B cell (primary cell): ENCODE data around the gene GDPD3. TPM values are rescaled to one million over a fixed set of nuclear protein-coding genes. Genes with fewer than 3 reads are reported as not detected.
A peak's percentile ranks its signal among the peaks of the same experiment; 100 is the strongest.

Experiments used
- ATAC-seq: fragments of 200-7000 bp; cut with Tn5 transposase; one replicate; pipeline ENCODE4 v1.10.0; 2021; ENCODE audit warnings: low read depth, mild to moderate bottlenecking, moderate number of reproducible peaks, moderate library complexity
- CTCF ChIA-PET: fragments of 350-600 bp; sonication (Branson Sonifier 250); formaldehyde crosslinking; loops from one replicate; lab custom pipeline; 2021; ENCODE audit warnings: antibody characterized with exemption, inconsistent platforms; lab: Charles Lee
- POLR2A ChIA-PET: fragments of 350-600 bp; sonication (Branson Sonifier 250); formaldehyde crosslinking; loops from one replicate; lab custom pipeline; 2021; ENCODE audit warnings: antibody characterized with exemption; lab: Charles Lee
- DNase-seq: peaks from one replicate; pipeline ENCODE4 v3.0.0; 2013
- H2AFZ ChIP-seq: 2 replicates; pipeline ENCODE4 v1.6.1; 2012; ENCODE audit warnings: mild to moderate bottlenecking, low read depth, low read length; ENCODE audit not compliant: insufficient read depth, poor library complexity, severe bottlenecking
- H3K27ac ChIP-seq, 2 donors: 1 replicate in 1 of 2; 2 replicates in 1 of 2; pipeline ENCODE4 v1.5.1; 2012 to 2013; ENCODE audit warnings: low read length in 2 of 2, mild to moderate bottlenecking in 2 of 2, moderate library complexity in 1 of 2
- H3K27me3 ChIP-seq, 4 experiments: fragments of 200-600 bp in 1 of 4; sonication (generic) in 1 of 4; replicated peaks in 1 of 4; 1 replicate in 2 of 4; 2 replicates in 2 of 4; pipeline versions ENCODE4 v1.6.1 to v1.7.0; 2013 to 2016; ENCODE audit warnings: low read length in 3 of 4, mild to moderate bottlenecking in 2 of 4, mixed read lengths in 1 of 4, moderate library complexity in 1 of 4; ENCODE audit not compliant: insufficient read depth in 4 of 4, control insufficient read depth in 3 of 4; ENCODE audit errors: control extremely low read depth in 1 of 4
- H3K36me3 ChIP-seq, 2 experiments: replicated peaks in 1 of 2; 1 replicate in 1 of 2; 2 replicates in 1 of 2; pipeline versions ENCODE4 v1.6.1 to v1.7.1; 2013; ENCODE audit warnings: low read length in 1 of 2; ENCODE audit not compliant: insufficient read depth in 2 of 2, control insufficient read depth in 1 of 2; ENCODE audit errors: control extremely low read depth in 1 of 2, extremely low read depth in 1 of 2
- H3K4me1 ChIP-seq, 2 donors: fragments of 200-600 bp in 1 of 2; sonication (generic) in 1 of 2; 1 replicate in 1 of 2; 2 replicates in 1 of 2; pipeline versions ENCODE4 v1.5.1 to v1.6.1; 2013 to 2017; ENCODE audit warnings: low read length in 2 of 2; ENCODE audit not compliant: control insufficient read depth in 2 of 2, insufficient read depth in 2 of 2
- H3K4me2 ChIP-seq: replicated peaks from 2 replicates; pipeline ENCODE3; 2012; ENCODE audit warnings: mild to moderate bottlenecking, low read depth, low read length; ENCODE audit not compliant: poor library complexity, severe bottlenecking
- H3K4me3 ChIP-seq, 5 experiments: fragments of 200-600 bp in 1 of 5; sonication (generic) in 1 of 5; 1 replicate in 3 of 5; 2 replicates in 2 of 5; pipeline versions ENCODE4 v1.5.1 to v1.7.0; 2011 to 2016; ENCODE audit warnings: low read length in 4 of 5, mild to moderate bottlenecking in 4 of 5, low read depth in 2 of 5, control low read depth in 1 of 5, moderate library complexity in 1 of 5; ENCODE audit not compliant: insufficient read depth in 1 of 5; ENCODE audit errors: control extremely low read depth in 1 of 5, extremely low read depth in 1 of 5
- H3K79me2 ChIP-seq: fragments of 200-600 bp; sonication (generic); one replicate; pipeline ENCODE4 v1.6.0; 2016; ENCODE audit warnings: low read length; ENCODE audit not compliant: control insufficient read depth, insufficient read depth
- H3K9ac ChIP-seq: fragments of 200-600 bp; sonication (generic); 2 replicates; pipeline ENCODE4 v1.6.1; 2017; ENCODE audit warnings: mild to moderate bottlenecking, low read length, moderate library complexity
- H3K9me3 ChIP-seq, 3 donors: one replicate each; pipeline versions ENCODE4 v1.6.1 to v1.7.1; 2013; ENCODE audit warnings: low read length in 2 of 3; ENCODE audit not compliant: control insufficient read depth in 2 of 3, insufficient read depth in 1 of 3; ENCODE audit errors: control extremely low read depth in 1 of 3
- H4K20me1 ChIP-seq: 2 replicates; pipeline ENCODE4 v1.6.0; 2012; ENCODE audit warnings: mild to moderate bottlenecking, low read length; ENCODE audit not compliant: insufficient read depth, control insufficient read depth, poor library complexity, severe bottlenecking
- H3K27ac Mint-ChIP-seq: one replicate; pipeline ENCODE4 v1.8.0; 2021; ENCODE audit warnings: mixed read lengths
- H3K27me3 Mint-ChIP-seq: one replicate; pipeline ENCODE4 v1.8.0; 2021; ENCODE audit warnings: mixed read lengths
- H3K4me1 Mint-ChIP-seq: one replicate; pipeline ENCODE4 v1.8.0; 2021; ENCODE audit warnings: mixed read lengths
- H3K4me3 Mint-ChIP-seq: one replicate; pipeline ENCODE4 v1.8.0; 2021; ENCODE audit warnings: mixed read lengths
- H3K9me3 Mint-ChIP-seq: one replicate; pipeline ENCODE4 v1.8.0; 2022; ENCODE audit warnings: mixed read lengths; ENCODE audit not compliant: insufficient read depth
- CTCF ChIP-seq: fragments of 200-600 bp; IDR thresholded peaks from one replicate; pipeline ENCODE4 v1.8.0; 2022; ENCODE audit warnings: antibody characterized with exemption, mild to moderate bottlenecking
- EZH2 ChIP-seq: IDR thresholded peaks from 2 replicates; pipeline ENCODE4 v1.6.1; 2012; ENCODE audit warnings: borderline replicate concordance, low read depth, mild to moderate bottlenecking, moderate library complexity, low read length; ENCODE audit not compliant: insufficient read depth, poor library complexity, severe bottlenecking
- WGBS: methylation state at CpG from one replicate; pipeline ENCODE4 v1.1.5; 2013; ENCODE audit warnings: missing lambda C conversion rate; ENCODE audit not compliant: insufficient coverage; 5-methylcytosine and 5-hydroxymethylcytosine counted together
- intact Hi-C: fragments of 100-400 bp; cut with micrococcal nuclease; formaldehyde crosslinking; loops from one replicate; pipeline ENCODE4 v1.10.0; 2022
- polyA plus RNA-seq: library from polyadenylated mRNA; depleted of rRNA; stranded (reverse); fragments of >200 nt; gene quantifications from 2 replicates; pipeline ENCODE4 v1.2.3, GENCODE V29; 2012
- total RNA-seq, 2 donors: library from RNA; stranded (reverse); fragments of 120-200 nt in 1 of 2; gene quantifications; 1 replicate in 1 of 2; 2 replicates in 1 of 2; pipeline versions ENCODE4 v1.2.3 to v1.2.4, GENCODE V29; 2013 to 2022

The GDPD3 gene
- total and polyA plus RNA-seq, 2 donors (not counting 1 experiment from before 2014, with no cell fraction given): 10.6 to 17.3 TPM

- H4K20me1 ChIP-seq: peaks cover 36% of the 10 kb centered on the region
- peaks cover 57% of the 10 kb centered on the region for H3K79me2 ChIP-seq
- H2AFZ ChIP-seq: peak overlapping the region; percentile 96
- H3K4me1 ChIP-seq: peaks cover 16 to 42% of the 10 kb centered on the region in 2 donors
- Mint-ChIP-seq H3K27ac (peak overlapping the region; percentile 99), H3K27me3 (no peaks in the 10 kb centered on the region), H3K4me1 (peaks cover 31% of the 10 kb centered on the region), H3K4me3 (peak overlapping the region; percentile 100), H3K9me3 (no peaks in the 10 kb centered on the region)
- no peak for ATAC-seq
- H3K27me3 ChIP-seq: no peaks in the 10 kb centered on the region
- no peak for DNase-seq
- H3K9me3 ChIP-seq: no peaks in the 10 kb centered on the region
- H3K9ac ChIP-seq: peak overlapping the region; percentile 73
- H3K36me3 ChIP-seq: peaks cover 9 to 27% of the 10 kb centered on the region in 2 experiments
- POLR2A ChIA-PET: interaction anchor here (0.6 to 3.0 kb wide), 12 partner anchors 10 to 1091 kb away, joined by 3 to 61 read pairs (median 5); partner anchors contain the start of genes CORO1A, TBC1D10B, TBX6 and YPEL3
- TF ChIP-seq CTCF (no peak), EZH2 (no peak)
- intact Hi-C loops: loop anchor here (1.0 to 10.0 kb wide), 10 partner anchors 11 to 630 kb away; partner anchors contain the start of genes FBRS, HIRIP3, MAPK3 and MYL11
- H3K27ac ChIP-seq: peak overlapping the region; percentile 82 to 88
- peak overlapping the region; percentile 73 to 96 (median 87) for H3K4me3 ChIP-seq
- CTCF ChIA-PET: interaction anchor here (0.5 to 2.0 kb wide), 7 partner anchors 14 to 564 kb away, joined by 3 to 28 read pairs (median 3); partner anchors contain the start of gene TBX6
- peak overlapping the region; percentile 95 for H3K4me2 ChIP-seq
- under 1% methylated on average over 23 of the region's 25 CpGs for WGBS
Measured at GRCh38 chr16:30064729-30065101, 48.6 kb downstream of the GDPD3 start.
